Measurements from ENCODE around the gene PLXNB2. TPM values are rescaled to one million over a fixed set of nuclear protein-coding genes. Genes with fewer than 3 reads are reported as not detected.

PLXNB2 gene
- total and polyA plus RNA-seq, 2 experiments from 2014 or later: 83.2 to 195 TPM

GRCh38 chr22:50308986-50309600 lies 1.6 kb upstream of the PLXNB2 start:
- H3K4me1 ChIP-seq (ENCODE audit: low read depth): peaks cover 32% of the 10 kb centered on the region
- no peak overlapping the region for H3K4me3 ChIP-seq
- no peaks in the 10 kb centered on the region for H3K27me3 ChIP-seq
- no peaks in the 10 kb centered on the region for H3K36me3 ChIP-seq
- no peak for TF ChIP-seq CTCF (IDR thresholded peaks at IDR 0.05; ENCODE audit: low read depth, low read length)
- H3K27ac ChIP-seq: peak overlapping the region; percentile 83
- no peaks in the 10 kb centered on the region for H3K9me3 ChIP-seq (ENCODE audit: low read depth)
- no peak for DNase-seq (ENCODE audit: low read depth in 1 of 2, low spot score in 1 of 2)

GRCh38 chr22:50308597-50308935 lies 1.1 kb upstream of the PLXNB2 start:
- Histone ChIP-seq H3K27ac (peak overlapping the region; percentile 83), H3K9me3 (ENCODE audit: low read depth) (no peaks in the 10 kb centered on the region), H3K27me3 (no peaks in the 10 kb centered on the region), H3K4me1 (ENCODE audit: low read depth) (peaks cover 36% of the 10 kb centered on the region), H3K36me3 (no peaks in the 10 kb centered on the region), H3K4me3 (no peak overlapping the region)
- DNase-seq (ENCODE audit: low read depth in 1 of 2, low spot score in 1 of 2): peak in 1 of 2 donors; percentile 89
- no peak for TF ChIP-seq CTCF (IDR thresholded peaks at IDR 0.05; ENCODE audit: low read depth, low read length)

GRCh38 chr22:50307890-50308596 lies 597 bp upstream of the PLXNB2 start:
- Histone ChIP-seq H3K36me3 (no peaks in the 10 kb centered on the region), H3K9me3 (ENCODE audit: low read depth) (no peaks in the 10 kb centered on the region), H3K4me3 (no peak overlapping the region), H3K27me3 (no peaks in the 10 kb centered on the region), H3K4me1 (ENCODE audit: low read depth) (peaks cover 42% of the 10 kb centered on the region), H3K27ac (peak overlapping the region; percentile 83)
- TF ChIP-seq CTCF (IDR thresholded peaks at IDR 0.05; ENCODE audit: low read depth, low read length): no peak
- DNase-seq (ENCODE audit: low read depth in 1 of 2, low spot score in 1 of 2): no peak

GRCh38 chr22:50305923-50306566 lies 1.4 kb downstream of the PLXNB2 start:
- Histone ChIP-seq H3K4me1 (ENCODE audit: low read depth) (peaks cover 60% of the 10 kb centered on the region), H3K4me3 (peak overlapping the region; percentile 77), H3K27ac (peak overlapping the region; percentile 63), H3K9me3 (ENCODE audit: low read depth) (no peaks in the 10 kb centered on the region), H3K36me3 (no peaks in the 10 kb centered on the region), H3K27me3 (no peaks in the 10 kb centered on the region)
- DNase-seq (ENCODE audit: low read depth in 1 of 2, low spot score in 1 of 2): peak; percentile 57 to 97
- no peak for TF ChIP-seq CTCF (IDR thresholded peaks at IDR 0.05; ENCODE audit: low read depth, low read length)

GRCh38 chr22:50305393-50305922 lies 2.0 kb downstream of the PLXNB2 start:
- TF ChIP-seq CTCF (IDR thresholded peaks at IDR 0.05; ENCODE audit: low read depth, low read length): no peak
- DNase-seq (ENCODE audit: low read depth in 1 of 2, low spot score in 1 of 2): no peak
- Histone ChIP-seq H3K4me3 (peak overlapping the region; percentile 77), H3K27ac (peak overlapping the region; percentile 63), H3K36me3 (no peaks in the 10 kb centered on the region), H3K4me1 (ENCODE audit: low read depth) (peaks cover 60% of the 10 kb centered on the region), H3K27me3 (no peaks in the 10 kb centered on the region), H3K9me3 (ENCODE audit: low read depth) (no peaks in the 10 kb centered on the region)

Data from cardiac muscle cell (in vitro differentiated cells and primary cell).